ENCODE measurements around the gene IGSF8. TPM values are rescaled to one million over a fixed set of nuclear protein-coding genes. Genes with fewer than 3 reads are reported as not detected.
"Not testable (repeated sequence)": the region's sequence is repeated elsewhere in the genome, so short reads cannot be mapped to it uniquely, and the experiment has no call there.

Gene IGSF8
- total and polyA plus RNA-seq, 8 donors = 12.9 to 24.7 (median 18.4) TPM

GRCh38 chr1:160052936-160053335 is 45.5 kb downstream of the IGSF8 start:
- Histone ChIP-seq H3K4me3 (no peak overlapping the region), H3K36me3 (no peaks in the 10 kb centered on the region), H3K27me3 (no peaks in the 10 kb centered on the region), H3K4me1 (no peaks in the 10 kb centered on the region), H3K9me3 (no peaks in the 10 kb centered on the region), H3K27ac (no peak overlapping the region)
- intact Hi-C loops (cut with DNase I) = no loop called here
- ATAC-seq = no peak
- no peak for TF ChIP-seq CTCF (IDR thresholded peaks at IDR 0.05)
- no peak for FAIRE-seq
- WGBS, 2 donors = 55 to 63% methylated on average over 6 of the region's 6 CpGs
- no peak for DNase-seq

- Histone ChIP-seq H3K4me1 (peaks cover 0 to 7% (median 0%) of the 10 kb centered on the region in 3 donors), H3K9me3 (no peaks in the 10 kb centered on the region), H3K27me3 (no peaks in the 10 kb centered on the region), H3K36me3 (no peaks in the 10 kb centered on the region), H3K27ac (no peak overlapping the region), H3K4me3 (no peak overlapping the region)
- 75 to 85% methylated on average over 1 of the region's 1 CpG for WGBS, 2 donors
- no peak for TF ChIP-seq CTCF (IDR thresholded peaks at IDR 0.05)
- FAIRE-seq (no peak), ATAC-seq (no peak), DNase-seq (no peak)
- intact Hi-C loops (cut with DNase I) = no loop called here
Observed at GRCh38 chr1:160050619-160051018, 47.8 kb downstream of the IGSF8 start.

- ATAC-seq; H3K36me3 ChIP-seq; DNase-seq; H3K27me3 ChIP-seq; H3K27ac ChIP-seq; FAIRE-seq; H3K4me3 ChIP-seq; H3K4me1 ChIP-seq; intact Hi-C loops (cut with DNase I); H3K9me3 ChIP-seq: not testable (repeated sequence)
- 70 to 78% methylated on average over 2 of the region's 2 CpGs for WGBS, 2 donors
Observed at GRCh38 chr1:160050182-160050581, 48.2 kb downstream of the IGSF8 start.

GRCh38 chr1:160049101-160049500 is 49.3 kb downstream of the IGSF8 start:
- H3K27me3 ChIP-seq = no peaks in the 10 kb centered on the region
- no peak overlapping the region for H3K4me3 ChIP-seq
- no peaks in the 10 kb centered on the region for H3K36me3 ChIP-seq
- intact Hi-C loops (cut with DNase I) = loop anchor here in 1 of 3 donors (5.0 kb wide), 1 partner anchor 33 kb away; the partner anchor contains the start of gene KCNJ9
- ATAC-seq (no peak), FAIRE-seq (no peak), DNase-seq (no peak)
- 75 to 78% methylated on average over 3 of the region's 3 CpGs for WGBS, 2 donors
- no peak for TF ChIP-seq CTCF (IDR thresholded peaks at IDR 0.05)
- no peak overlapping the region for H3K27ac ChIP-seq
- peaks cover 0 to 7% (median 0%) of the 10 kb centered on the region in 3 donors for H3K4me1 ChIP-seq
- no peaks in the 10 kb centered on the region for H3K9me3 ChIP-seq

- Histone ChIP-seq H3K4me3 (no peak overlapping the region), H3K27ac (no peak overlapping the region), H3K4me1 (peaks cover 0 to 7% (median 0%) of the 10 kb centered on the region in 3 donors), H3K36me3 (no peaks in the 10 kb centered on the region), H3K9me3 (no peaks in the 10 kb centered on the region), H3K27me3 (no peaks in the 10 kb centered on the region)
- TF ChIP-seq CTCF (IDR thresholded peaks at IDR 0.05) = no peak
- FAIRE-seq (no peak), ATAC-seq (no peak), DNase-seq (no peak)
- intact Hi-C loops (cut with DNase I) = loop anchor here in 1 of 3 donors (5.0 kb wide), 1 partner anchor 34 kb away; the partner anchor contains the start of gene KCNJ9
Observed at GRCh38 chr1:160048335-160048734, 50.1 kb downstream of the IGSF8 start.
